ENCODE measurements around the gene RALGDS. TPM values are rescaled to one million over a fixed set of nuclear protein-coding genes. Genes with fewer than 3 reads are reported as not detected.

RALGDS gene
- total RNA-seq, 2 experiments from 2014 or later = 50.3 to 51.9 TPM

DNA sequence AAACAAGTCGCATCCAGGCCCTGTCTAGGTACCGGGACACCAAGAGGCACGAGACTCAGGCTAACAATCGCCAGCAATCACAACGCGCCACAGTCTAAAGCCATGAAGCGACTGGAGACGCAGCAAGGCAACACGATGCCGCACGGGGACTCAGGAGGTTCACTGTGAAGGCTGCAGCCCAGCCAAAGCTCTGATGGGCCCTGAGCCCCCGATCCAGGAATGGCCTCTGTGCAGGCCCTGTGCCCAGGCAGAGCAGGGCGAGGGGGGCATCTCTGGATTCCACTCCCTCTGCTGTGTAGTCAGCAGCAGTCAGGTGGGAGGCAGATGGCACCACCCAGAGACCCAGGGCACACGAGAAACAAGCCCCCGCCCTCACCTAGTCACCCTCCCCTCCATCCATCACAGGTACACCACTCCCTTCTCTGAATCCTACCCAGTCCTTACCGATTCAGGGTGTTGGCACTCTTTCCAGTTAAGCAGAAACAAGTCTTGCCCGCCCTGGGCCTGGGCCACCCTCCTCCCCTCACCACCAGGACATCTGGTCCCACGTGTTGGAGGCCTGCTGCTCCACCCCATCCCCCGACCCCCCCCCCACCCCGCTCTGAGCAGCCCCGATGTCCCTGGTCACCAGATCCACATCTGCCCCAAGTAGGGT is 1.1 kb downstream of the RALGDS start:
- peak overlapping the region; percentile 61 for H3K27ac Mint-ChIP-seq

DNA sequence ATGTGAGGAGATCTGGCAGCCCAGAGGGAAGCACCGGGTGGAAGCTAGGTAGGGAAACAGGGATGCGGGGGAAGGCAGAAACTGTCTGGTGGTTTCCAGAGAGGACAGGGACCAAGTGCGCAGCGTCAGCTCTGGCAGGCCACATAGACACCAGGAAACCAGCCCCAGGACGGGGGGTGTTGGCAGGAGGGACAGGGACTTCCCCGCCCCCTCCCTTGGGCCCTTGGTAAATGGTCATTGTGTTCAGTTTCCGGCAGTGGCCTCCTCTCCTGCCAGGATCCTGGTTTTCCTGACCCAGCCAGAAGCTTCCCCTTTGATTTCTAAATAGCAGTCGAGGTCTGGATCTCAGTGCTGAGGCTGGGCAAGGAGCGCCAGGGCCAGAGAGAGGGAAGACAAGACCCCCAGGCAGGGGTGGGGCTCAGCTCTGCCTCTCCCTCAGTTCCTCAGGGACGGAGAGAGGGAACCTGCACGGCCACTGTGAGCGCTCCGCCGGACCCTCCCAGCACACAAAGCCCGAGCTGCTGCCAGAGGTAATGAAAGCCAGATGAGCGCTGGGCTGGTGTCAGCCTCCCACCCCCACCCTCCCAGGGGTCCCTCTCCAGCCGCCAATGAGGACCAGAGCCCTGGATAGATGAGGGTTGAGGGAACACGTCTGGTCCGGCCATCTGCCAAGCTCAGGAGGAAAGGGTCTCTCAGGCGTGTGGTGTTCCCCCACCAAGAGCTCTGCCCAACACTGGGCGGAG is 1.8 kb downstream of the RALGDS start:
- Mint-ChIP-seq H3K9me3 (no peaks in the 10 kb centered on the region), H3K4me1 (peaks cover 49% of the 10 kb centered on the region), H3K27me3 (no peaks in the 10 kb centered on the region), H3K36me3 (peaks cover 3% of the 10 kb centered on the region), H3K27ac (peak overlapping the region; percentile 52), H3K4me3 (peak overlapping the region; percentile 77)
- DNase-seq = no peak

More for the DNA sequence above, 1.1 kb downstream of the RALGDS start:
- DNase-seq = no peak
- Mint-ChIP-seq H3K36me3 (peaks cover 3% of the 10 kb centered on the region), H3K4me3 (peak overlapping the region; percentile 77), H3K9me3 (no peaks in the 10 kb centered on the region), H3K27me3 (no peaks in the 10 kb centered on the region), H3K4me1 (peaks cover 47% of the 10 kb centered on the region)

DNA sequence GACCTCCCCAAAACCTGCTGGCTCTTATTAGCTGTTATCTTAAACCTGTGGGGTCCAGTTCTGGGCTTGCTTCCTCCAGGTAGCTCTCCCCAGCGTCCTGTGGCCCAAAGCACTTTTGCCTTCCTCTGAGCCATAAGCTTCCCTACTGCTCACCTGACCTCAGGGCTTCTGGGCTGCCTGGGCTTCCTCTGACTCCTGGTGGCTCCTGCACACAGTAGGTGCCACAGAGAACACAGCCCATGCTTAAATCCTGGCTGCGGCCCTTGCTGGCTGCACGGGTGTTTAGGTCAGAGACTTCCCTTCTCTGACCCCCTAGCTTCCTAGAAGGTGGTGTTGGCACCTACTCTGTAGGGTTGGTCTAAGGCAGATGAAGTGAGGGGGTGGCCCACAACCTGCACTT is 2.5 kb downstream of the RALGDS start:
- no peaks in the 10 kb centered on the region for H3K27me3 Mint-ChIP-seq
- no peaks in the 10 kb centered on the region for H3K9me3 Mint-ChIP-seq
- H3K4me1 Mint-ChIP-seq = peaks cover 52% of the 10 kb centered on the region
- DNase-seq = no peak
- H3K36me3 Mint-ChIP-seq = peaks cover 3% of the 10 kb centered on the region
- H3K27ac Mint-ChIP-seq = peak overlapping the region; percentile 52
- peak overlapping the region; percentile 32 for H3K4me3 Mint-ChIP-seq

DNA sequence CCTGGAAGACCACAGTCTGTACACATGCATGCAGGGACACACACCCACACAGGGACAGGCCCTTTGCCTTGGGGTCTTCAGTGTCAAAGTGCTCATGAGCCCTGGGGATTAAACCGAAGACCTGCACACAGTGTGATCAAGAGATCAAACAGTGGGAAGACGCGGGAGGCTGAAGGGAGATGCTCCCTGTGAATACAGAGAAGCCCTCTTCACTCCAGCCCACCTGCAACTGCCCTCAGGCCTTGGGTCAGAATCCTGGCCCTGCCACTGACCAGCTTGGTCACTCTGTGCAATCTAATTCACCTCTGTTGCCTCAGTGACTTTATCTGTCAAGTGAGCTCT is 2.9 kb downstream of the RALGDS start:
- H3K27ac Mint-ChIP-seq = no peak overlapping the region
- H3K4me1 Mint-ChIP-seq = peaks cover 57% of the 10 kb centered on the region

DNA sequence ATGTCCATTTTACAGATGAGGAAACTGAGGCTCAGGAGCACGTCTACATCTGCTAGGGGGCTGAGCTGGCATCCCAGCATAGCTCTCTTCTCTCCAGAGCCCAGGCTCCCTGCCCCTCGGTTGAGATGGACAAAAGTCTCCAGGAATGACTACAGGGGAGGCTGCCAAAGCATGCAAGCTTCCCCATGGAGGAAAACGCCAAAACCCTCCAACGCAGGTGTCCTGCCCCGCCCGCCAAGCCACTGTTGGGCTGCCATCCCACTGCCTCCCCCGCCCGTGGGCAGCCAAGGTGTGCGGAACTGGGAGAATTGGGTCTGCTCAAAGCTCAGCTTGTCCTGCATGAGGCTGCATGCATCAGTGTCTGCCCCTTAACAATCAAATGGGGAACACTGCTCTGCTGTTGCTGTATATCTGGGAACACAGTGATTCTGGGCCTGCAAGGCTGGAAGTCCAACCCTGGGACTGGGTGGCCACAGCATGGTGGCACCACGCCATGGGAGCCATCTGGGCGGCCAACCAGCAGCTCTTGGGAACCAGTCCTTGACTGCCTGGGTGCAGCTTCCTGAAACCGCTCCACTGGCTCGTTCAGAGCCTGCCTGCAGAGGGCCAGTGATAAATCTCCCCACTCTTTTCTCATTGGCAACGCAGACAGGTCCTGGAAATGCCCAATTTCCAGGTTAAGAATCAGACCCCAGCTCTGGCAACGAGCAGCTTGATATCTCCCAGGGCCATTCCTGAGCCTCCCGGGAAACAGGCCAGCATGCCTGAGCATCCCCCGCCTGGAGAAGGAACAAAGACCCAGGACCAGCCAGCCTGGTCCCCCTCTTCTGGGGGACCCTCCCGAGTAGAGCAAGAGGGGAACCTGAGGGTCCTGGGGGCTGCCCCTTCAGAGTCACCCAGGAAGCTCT is 3.5 kb downstream of the RALGDS start:
- no peak overlapping the region for H3K4me3 Mint-ChIP-seq
- no peaks in the 10 kb centered on the region for H3K27me3 Mint-ChIP-seq
- H3K9me3 Mint-ChIP-seq = no peaks in the 10 kb centered on the region
- peaks cover 62% of the 10 kb centered on the region for H3K4me1 Mint-ChIP-seq
- no peak overlapping the region for H3K27ac Mint-ChIP-seq
- no peak for DNase-seq
- H3K36me3 Mint-ChIP-seq = peaks cover 3% of the 10 kb centered on the region

More for the DNA sequence above, 2.9 kb downstream of the RALGDS start:
- no peak for DNase-seq
- Mint-ChIP-seq H3K27me3 (no peaks in the 10 kb centered on the region), H3K36me3 (peaks cover 3% of the 10 kb centered on the region), H3K9me3 (no peaks in the 10 kb centered on the region), H3K4me3 (no peak overlapping the region)

DNA sequence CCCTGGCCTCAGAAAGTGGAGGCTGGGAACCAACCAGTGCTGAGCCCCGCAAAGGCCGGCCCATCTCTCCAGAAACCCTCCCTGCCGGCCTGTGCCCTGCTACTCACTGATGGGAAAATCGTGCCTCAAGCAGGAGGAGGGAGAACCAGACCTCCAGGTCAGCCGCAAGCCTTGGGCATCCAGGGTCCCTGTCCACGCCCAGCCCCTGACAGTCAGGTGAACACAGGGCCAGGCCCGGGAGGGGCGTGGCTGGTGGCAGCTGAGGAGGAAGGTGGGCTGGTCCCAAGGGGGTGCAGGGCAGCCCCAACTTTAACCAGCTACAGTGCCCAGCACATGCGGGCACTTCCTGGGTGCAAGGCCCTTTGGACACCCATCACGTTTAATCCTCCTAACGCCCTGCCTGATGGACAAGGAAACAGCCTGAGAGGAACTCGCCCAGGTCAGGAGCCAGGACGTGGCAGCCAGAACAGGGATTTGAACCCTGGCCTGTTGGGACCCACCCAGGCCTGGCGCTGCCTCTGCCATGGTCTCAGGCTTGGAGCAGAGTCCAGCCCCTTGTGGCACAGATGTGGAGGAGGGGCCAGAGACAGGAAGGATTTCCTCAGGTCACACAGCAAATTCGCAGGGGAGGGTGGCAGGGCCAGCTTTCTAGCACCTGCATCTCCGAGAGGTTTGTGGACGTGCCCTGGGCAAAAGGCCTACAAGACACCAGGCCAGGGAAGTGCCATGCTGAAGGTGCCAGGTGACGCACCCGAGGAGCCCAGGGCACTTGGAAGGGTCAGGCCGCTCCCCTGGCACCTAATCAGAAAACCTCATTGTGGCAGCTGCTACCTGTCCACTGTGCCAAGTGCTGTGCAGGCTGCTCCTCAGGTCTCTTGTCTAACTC is 4.5 kb downstream of the RALGDS start:
- Mint-ChIP-seq H3K27me3 (no peaks in the 10 kb centered on the region), H3K36me3 (peaks cover 2% of the 10 kb centered on the region), H3K27ac (peak overlapping the region; percentile 66), H3K4me1 (peaks cover 54% of the 10 kb centered on the region), H3K4me3 (no peak overlapping the region), H3K9me3 (no peaks in the 10 kb centered on the region)
- DNase-seq = no peak

DNA sequence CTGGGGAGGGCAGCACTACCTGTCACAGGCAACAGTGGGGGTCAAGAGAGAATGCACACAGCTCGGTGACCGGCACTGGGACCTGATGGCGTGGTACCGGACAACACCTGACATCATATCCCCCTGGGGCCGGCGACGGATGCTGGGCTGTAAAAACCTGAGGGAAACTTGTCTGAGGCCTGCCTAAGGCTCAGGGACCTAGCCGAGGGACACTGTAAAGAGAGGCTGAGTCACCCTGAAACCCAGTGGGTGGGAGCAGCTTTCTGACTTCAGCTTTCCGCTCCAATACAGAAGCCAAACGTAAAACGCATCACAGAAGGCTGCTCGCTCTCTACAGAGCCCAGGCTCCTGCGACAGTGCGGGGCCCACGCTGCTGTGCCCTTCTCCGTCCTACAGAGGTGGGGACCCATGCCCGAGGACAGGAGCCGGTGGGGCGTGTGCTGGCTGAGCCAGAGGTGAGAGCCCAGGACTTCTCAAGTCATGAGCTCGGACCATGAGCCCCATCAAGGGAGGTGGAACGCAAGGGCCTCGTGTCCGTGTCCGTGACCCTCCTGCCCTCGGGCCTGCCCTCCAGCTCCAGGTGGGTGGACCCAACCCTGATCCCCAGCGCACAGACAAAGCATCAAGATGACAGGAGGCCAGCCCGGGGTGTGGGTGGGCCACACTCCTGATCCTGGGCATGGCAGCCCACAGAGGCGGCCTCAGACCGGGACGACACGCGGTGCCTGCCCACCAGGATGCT is 5.3 kb downstream of the RALGDS start:
- no peaks in the 10 kb centered on the region for H3K27me3 Mint-ChIP-seq
- peak overlapping the region; percentile 80 for H3K27ac Mint-ChIP-seq
- no peaks in the 10 kb centered on the region for H3K9me3 Mint-ChIP-seq
- peaks cover 51% of the 10 kb centered on the region for H3K4me1 Mint-ChIP-seq
- H3K36me3 Mint-ChIP-seq = peaks cover 1% of the 10 kb centered on the region
- DNase-seq = peak; percentile 73
- peak overlapping the region; percentile 29 for H3K4me3 Mint-ChIP-seq

DNA sequence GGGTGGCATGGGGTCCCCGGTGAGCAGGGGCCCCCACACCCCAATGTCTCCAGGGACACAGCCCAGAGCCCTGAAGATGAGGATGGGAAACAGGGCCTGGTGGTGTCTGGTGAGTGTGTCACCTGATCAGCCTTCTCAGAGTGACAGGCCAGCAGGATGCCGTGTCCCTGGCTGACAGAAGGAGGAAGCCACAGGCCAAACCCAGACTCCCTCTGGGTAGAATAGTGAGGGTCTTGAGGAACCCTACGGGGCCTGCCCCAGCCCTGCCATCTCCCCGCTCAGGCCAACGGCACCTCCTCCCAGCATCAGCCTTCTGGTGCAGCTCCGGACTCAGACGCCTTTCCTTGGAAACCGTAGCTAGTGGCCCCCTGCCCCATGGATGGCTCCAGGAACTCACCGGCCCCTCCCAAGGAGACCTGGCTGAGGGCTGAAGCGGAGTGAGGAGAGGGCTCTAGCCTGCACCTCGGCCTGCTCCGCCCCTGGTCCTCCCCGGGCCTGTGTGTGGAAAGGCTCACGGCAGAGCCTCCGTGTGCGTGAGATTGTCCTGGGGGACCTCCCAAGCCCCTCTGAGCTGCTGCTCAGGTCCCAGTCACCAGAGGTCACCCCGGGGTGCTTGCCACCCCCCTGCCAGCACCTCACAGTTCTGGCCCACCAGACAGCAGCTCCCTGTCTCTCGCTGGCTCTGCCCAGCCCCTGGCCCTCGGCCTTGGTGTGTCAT is 6.0 kb downstream of the RALGDS start:
- Mint-ChIP-seq H3K27ac (peak overlapping the region; percentile 73), H3K27me3 (no peaks in the 10 kb centered on the region), H3K4me3 (no peak overlapping the region), H3K36me3 (peaks cover 1% of the 10 kb centered on the region), H3K9me3 (no peaks in the 10 kb centered on the region), H3K4me1 (peaks cover 55% of the 10 kb centered on the region)
- no peak for DNase-seq

DNA sequence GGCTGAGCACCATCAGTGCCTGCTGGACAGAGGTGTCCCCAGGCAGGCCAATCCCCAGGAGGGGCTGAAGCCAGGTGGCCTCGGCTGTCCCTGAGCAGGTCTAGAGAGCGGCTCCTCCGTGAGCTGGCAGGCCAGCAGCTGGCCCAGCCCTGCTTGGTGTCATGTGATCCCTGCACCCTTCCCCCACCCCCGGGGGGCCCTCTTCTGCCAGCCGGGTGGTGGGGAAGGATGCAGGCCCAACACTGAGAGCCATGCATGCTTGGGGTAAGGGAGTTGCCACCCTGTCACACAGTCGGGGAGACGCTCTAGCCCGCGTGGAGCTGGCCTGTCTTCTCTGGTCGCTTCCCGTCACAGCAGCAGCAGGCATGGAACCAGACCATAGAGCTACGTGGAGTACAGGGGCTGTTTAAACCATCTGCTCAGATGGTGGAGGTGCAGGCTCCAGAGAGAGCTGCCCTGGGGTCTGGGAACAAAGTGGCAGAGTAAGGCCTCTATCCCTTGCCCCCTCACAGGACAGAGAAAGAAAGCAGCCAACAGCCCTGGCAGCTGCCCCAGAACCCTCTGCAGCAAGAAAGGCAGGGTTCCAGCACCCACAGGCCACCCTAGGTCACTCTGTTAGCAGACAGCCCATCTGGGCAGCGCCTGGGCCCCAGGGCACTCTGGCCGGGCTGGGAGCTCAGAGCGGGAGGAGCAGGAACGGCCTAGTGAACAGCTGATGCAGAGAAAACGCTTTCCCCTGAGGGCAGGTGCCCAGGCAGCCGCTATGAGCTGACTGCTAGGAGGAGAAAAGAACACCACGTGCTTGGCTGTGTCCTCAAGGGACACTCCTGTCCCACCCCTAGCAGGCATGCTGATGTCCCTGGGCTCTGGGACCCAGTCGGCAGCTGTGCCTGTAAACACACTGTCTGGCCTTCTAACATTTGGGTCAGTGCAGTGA is 6.8 kb downstream of the RALGDS start:
- H3K27me3 Mint-ChIP-seq = no peaks in the 10 kb centered on the region

DNA sequence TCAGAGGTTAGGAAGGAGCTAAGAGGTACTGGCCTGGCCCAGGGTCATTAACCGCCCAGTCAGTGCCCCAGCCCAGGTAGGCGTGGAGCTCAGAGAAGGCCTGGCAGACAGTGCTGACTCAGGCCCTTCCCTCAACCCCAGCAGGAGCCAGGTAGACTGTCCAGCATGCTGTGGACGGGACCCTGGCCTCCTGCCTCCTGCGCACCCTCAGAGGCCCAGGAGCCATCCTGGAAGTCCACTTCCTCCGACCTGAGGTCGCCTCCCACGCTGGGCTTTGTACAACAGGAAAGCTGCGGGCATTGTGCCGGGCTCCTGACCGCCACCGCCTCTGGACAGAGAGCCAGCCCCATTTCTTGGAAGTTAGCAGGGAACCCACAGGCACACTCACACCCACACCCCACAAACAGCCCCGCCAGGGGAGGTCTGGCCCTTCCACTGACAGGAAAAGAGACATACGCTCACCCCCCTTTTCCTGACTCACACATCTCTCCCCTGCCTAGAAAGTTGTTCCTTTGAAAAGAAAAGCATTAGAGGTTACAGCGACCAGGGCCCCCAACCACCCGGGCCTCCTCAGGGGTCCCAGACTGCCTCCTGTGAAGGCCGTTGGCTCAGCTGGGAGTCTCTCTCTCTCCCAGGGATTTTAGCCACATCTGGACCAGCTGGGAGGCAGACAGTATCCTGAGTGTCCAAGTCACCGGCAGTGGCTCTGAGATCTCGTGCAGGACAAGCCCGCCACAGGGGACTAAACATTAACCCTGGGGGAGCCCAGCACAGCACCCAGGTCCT is 7.7 kb downstream of the RALGDS start:
- no peaks in the 10 kb centered on the region for H3K27me3 Mint-ChIP-seq
- H3K4me1 Mint-ChIP-seq = peaks cover 47% of the 10 kb centered on the region
- H3K27ac Mint-ChIP-seq = peak overlapping the region; percentile 56
- peaks cover 1% of the 10 kb centered on the region for H3K36me3 Mint-ChIP-seq
- peak overlapping the region; percentile 40 for H3K4me3 Mint-ChIP-seq
- DNase-seq = no peak
- no peaks in the 10 kb centered on the region for H3K9me3 Mint-ChIP-seq

More for the DNA sequence above, 6.8 kb downstream of the RALGDS start:
- Mint-ChIP-seq H3K4me3 (no peak overlapping the region), H3K27ac (peak overlapping the region; percentile 50), H3K4me1 (peaks cover 52% of the 10 kb centered on the region), H3K9me3 (no peaks in the 10 kb centered on the region), H3K36me3 (peaks cover 1% of the 10 kb centered on the region)
- no peak for DNase-seq

DNA sequence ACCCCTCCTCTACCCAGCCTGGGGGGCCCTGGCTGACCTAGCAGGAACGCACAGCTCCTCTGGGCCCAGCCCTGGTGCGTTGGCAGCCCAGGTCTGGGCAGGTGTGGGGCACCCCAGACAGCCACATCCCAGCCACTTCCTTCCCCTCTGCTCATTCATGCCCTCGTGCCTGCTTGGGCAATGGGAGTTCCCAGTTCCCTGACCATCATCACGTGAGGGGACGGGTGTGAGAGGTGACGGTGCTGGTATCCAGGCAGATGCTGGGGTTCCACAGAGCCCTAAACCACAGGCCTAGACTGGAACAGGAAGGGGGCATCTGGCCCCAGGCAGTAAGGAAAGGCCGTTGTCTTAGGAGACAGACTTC is 8.4 kb downstream of the RALGDS start:
- H3K36me3 Mint-ChIP-seq = peaks cover 1% of the 10 kb centered on the region

More for the DNA sequence above, 8.4 kb downstream of the RALGDS start:
- Mint-ChIP-seq H3K27ac (peak overlapping the region; percentile 56), H3K9me3 (no peaks in the 10 kb centered on the region), H3K4me1 (peaks cover 42% of the 10 kb centered on the region), H3K27me3 (no peaks in the 10 kb centered on the region), H3K4me3 (no peak overlapping the region)
- DNase-seq = no peak

Measured in activated naive CD8-positive, alpha-beta T cell treated with anti-CD3 and anti-CD28 coated beads for 36 hours (primary cell).